Mammary epithelial cell (primary cell): ENCODE measurements around the gene ENOX2.

Experiments
- EZH2 ChIP-seq: IDR thresholded peaks from 2 replicates; pipeline ENCODE4 v1.6.1; 2012; ENCODE audit warnings: low read length, inconsistent platforms, borderline replicate concordance
- TF ChIP-seq, protein P1 (sequence below), 2 donors: IDR thresholded peaks in 1 of 2; conservative IDR thresholded peaks in 1 of 2; 2 replicates each; pipeline ENCODE4 v1.5.1; 2011 to 2012; ENCODE audit warnings: inconsistent platforms in 2 of 2, low read length in 2 of 2, mild to moderate bottlenecking in 2 of 2, control low read depth in 1 of 2, low read depth in 1 of 2; ENCODE audit not compliant: insufficient read depth in 1 of 2; ENCODE audit errors: extremely low read depth in 1 of 2

DNA sequence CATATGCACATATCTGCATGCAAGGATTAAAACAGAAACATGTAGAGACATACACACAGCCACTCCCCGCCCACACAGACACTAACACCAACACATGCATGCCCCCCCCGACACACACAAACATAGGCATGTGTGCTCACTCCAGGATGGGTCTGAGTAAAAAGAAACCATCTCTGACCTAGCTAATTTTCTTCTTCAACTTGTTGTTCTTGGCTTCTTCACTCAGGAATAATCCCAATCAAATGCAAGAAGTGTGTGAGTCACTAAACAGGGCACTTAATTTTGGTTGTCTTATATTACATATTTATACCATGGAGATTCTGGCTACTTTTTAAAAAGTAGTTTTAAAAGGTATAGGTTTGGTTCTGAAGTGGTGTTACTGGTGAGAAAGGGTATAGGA is 28.3 kb downstream of the ENOX2 start:
- TF ChIP-seq, protein P1, sequence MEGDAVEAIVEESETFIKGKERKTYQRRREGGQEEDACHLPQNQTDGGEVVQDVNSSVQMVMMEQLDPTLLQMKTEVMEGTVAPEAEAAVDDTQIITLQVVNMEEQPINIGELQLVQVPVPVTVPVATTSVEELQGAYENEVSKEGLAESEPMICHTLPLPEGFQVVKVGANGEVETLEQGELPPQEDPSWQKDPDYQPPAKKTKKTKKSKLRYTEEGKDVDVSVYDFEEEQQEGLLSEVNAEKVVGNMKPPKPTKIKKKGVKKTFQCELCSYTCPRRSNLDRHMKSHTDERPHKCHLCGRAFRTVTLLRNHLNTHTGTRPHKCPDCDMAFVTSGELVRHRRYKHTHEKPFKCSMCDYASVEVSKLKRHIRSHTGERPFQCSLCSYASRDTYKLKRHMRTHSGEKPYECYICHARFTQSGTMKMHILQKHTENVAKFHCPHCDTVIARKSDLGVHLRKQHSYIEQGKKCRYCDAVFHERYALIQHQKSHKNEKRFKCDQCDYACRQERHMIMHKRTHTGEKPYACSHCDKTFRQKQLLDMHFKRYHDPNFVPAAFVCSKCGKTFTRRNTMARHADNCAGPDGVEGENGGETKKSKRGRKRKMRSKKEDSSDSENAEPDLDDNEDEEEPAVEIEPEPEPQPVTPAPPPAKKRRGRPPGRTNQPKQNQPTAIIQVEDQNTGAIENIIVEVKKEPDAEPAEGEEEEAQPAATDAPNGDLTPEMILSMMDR (conservative IDR thresholded peaks at IDR 0.05 in 1 of 2, IDR thresholded peaks at IDR 0.05 in 1 of 2; ENCODE audit: extremely low read depth in 1 of 2, insufficient read depth in 1 of 2, low read depth in 1 of 2, low read length in 2 of 2): no peak
- TF ChIP-seq EZH2: no peak
